ENCODE results near the gene ALCAM. TPM values are rescaled to one million over a fixed set of nuclear protein-coding genes. Genes with fewer than 3 reads are reported as not detected.

ALCAM gene
- polyA plus RNA-seq, 1 experiment: 275 TPM

DNA sequence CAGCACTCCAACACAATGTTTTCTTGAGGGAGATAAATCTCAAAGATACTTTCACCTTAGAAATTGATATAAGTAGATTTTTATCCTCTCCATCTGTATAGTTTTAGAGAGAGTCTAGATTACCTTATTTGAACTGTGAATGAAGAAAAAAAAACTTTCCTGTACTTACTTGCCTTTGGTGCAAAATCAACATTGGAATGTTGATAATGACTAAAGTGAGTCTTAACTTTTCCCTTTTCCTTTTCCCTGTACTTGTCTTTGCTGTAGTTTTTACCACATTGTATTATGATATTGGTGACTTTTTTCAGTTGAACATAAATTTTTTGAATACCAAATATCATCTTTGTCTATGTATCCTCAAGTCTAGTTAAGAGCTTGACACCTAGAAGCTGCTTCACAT lies 6.7 kb downstream of the ALCAM start:
- CTCF ChIA-PET: interaction anchor here (9.9 kb wide), 1 partner anchor 145 kb away, joined by 82 read pairs; no protein-coding TSS in a partner anchor
- no peak for DNase-seq (ENCODE audit: low read depth, low spot score)
- TF ChIP-seq, protein P1, sequence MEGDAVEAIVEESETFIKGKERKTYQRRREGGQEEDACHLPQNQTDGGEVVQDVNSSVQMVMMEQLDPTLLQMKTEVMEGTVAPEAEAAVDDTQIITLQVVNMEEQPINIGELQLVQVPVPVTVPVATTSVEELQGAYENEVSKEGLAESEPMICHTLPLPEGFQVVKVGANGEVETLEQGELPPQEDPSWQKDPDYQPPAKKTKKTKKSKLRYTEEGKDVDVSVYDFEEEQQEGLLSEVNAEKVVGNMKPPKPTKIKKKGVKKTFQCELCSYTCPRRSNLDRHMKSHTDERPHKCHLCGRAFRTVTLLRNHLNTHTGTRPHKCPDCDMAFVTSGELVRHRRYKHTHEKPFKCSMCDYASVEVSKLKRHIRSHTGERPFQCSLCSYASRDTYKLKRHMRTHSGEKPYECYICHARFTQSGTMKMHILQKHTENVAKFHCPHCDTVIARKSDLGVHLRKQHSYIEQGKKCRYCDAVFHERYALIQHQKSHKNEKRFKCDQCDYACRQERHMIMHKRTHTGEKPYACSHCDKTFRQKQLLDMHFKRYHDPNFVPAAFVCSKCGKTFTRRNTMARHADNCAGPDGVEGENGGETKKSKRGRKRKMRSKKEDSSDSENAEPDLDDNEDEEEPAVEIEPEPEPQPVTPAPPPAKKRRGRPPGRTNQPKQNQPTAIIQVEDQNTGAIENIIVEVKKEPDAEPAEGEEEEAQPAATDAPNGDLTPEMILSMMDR (IDR thresholded peaks at IDR 0.05; ENCODE audit: low read depth, low read length): no peak
- H3K9me3 ChIP-seq (ENCODE audit: control insufficient read depth, insufficient read depth, low read length): no peaks in the 10 kb centered on the region
- POLR2A ChIA-PET: no interaction called here
- no peak overlapping the region for H3K4me3 ChIP-seq (ENCODE audit: low read depth, low read length)
- H3K27ac ChIP-seq (ENCODE audit: low read depth, low read length): no peak overlapping the region
- no peaks in the 10 kb centered on the region for H3K27me3 ChIP-seq (ENCODE audit: control insufficient read depth, insufficient read depth, low read length)

DNA sequence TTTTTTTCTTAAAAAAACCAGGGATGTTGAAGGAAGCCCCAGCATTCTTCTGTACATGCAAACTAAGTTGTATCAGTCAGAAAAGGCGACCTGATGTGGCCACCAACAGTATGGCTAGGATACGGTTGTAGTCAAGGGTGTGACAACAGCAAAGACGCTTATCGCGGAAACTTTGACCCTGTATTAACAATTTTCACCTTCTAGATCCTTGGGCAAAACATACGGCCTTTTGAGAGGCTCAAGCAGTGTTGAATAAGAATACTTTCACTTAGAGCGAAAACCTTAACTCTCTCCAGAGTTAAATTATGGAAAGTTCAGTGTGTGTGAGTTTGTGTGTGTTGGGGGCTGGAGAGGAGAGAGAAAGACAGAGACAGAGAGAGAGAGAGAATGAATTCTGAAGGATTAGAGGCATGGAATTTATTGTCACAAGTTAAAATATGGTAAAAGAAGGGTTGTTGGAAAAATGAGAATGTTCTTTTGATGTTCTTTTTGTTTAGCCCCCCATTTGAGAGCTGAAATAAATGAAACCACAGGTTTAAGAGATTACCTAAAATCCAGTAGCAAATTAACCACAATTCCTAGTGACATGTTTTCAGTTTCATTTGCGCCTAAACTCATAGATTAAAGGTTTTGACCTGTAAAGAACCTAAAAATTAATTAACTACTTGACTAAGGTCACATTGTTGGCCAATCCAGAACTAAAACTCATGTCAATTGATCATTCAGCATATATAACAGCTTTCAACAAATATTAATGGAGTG lies 9.2 kb downstream of the ALCAM start:
- no peak for DNase-seq (ENCODE audit: low read depth, low spot score)
- H3K27ac ChIP-seq (ENCODE audit: low read depth, low read length): no peak overlapping the region
- TF ChIP-seq, protein P1 (IDR thresholded peaks at IDR 0.05; ENCODE audit: low read depth, low read length): no peak
- H3K4me3 ChIP-seq (ENCODE audit: low read depth, low read length): no peak overlapping the region
- ChIA-PET POLR2A (no interaction called here), CTCF (interaction anchor here (0.6 to 1.1 kb wide), 2 partner anchors 142 to 751 kb away, joined by 3 to 6 read pairs; no protein-coding TSS in a partner anchor)
- no peaks in the 10 kb centered on the region for H3K9me3 ChIP-seq (ENCODE audit: control insufficient read depth, insufficient read depth, low read length)
- no peaks in the 10 kb centered on the region for H3K27me3 ChIP-seq (ENCODE audit: control insufficient read depth, insufficient read depth, low read length)

DNA sequence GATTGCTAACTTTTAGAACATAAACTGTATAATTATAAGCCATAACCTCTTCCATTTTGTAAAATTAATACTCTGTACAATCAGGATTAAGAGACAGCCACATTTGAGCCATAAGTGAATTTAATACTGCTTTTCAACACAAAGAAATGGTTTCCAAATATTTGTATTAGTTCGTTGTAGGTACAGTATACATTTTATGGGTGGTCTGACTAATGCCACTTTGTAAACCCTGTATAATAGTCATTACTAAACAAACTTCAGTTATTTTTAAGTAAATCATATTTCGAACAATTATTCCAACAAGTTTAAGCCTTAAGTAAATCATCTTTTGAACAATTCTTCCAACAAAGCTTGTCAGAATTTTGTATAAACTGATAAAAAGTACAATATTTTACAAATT lies 11.0 kb downstream of the ALCAM start:
- Histone ChIP-seq H3K4me3 (ENCODE audit: low read depth, low read length) (no peak overlapping the region), H3K27ac (ENCODE audit: low read depth, low read length) (no peak overlapping the region), H3K9me3 (ENCODE audit: control insufficient read depth, insufficient read depth, low read length) (no peaks in the 10 kb centered on the region), H3K27me3 (ENCODE audit: control insufficient read depth, insufficient read depth, low read length) (no peaks in the 10 kb centered on the region)
- TF ChIP-seq, protein P1 (IDR thresholded peaks at IDR 0.05; ENCODE audit: low read depth, low read length): no peak
- CTCF ChIA-PET: no interaction called here
- DNase-seq (ENCODE audit: low read depth, low spot score): no peak
- POLR2A ChIA-PET: no interaction called here

DNA sequence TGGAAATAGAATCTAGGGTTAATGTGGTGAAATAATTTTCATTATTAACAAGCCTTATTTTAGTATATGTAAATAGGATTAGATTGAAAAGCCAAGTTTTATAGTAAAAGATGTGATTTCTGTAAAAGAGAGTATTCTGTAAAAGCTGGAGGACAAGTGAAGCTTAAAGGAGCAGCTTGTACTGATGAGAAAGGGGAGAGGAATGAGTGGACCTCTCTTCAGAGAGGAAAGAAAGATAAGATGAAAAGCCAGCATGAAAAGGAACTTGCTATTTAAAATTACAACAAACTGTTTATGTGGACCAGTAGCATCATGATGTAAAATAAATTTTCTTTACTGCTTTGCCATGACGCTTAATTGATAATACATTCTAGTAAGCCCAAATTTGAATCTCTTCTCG lies 18.5 kb downstream of the ALCAM start:
- ChIA-PET CTCF (no interaction called here), POLR2A (interaction anchor here (0.5 kb wide), 1 partner anchor 17 kb away, joined by 7 read pairs; no protein-coding TSS in a partner anchor)
- H3K9me3 ChIP-seq (ENCODE audit: control insufficient read depth, insufficient read depth, low read length): no peaks in the 10 kb centered on the region
- DNase-seq (ENCODE audit: low read depth, low spot score): no peak
- H3K27ac ChIP-seq (ENCODE audit: low read depth, low read length): no peak overlapping the region
- TF ChIP-seq, protein P1 (IDR thresholded peaks at IDR 0.05; ENCODE audit: low read depth, low read length): no peak
- H3K27me3 ChIP-seq (ENCODE audit: control insufficient read depth, insufficient read depth, low read length): no peaks in the 10 kb centered on the region
- H3K4me3 ChIP-seq (ENCODE audit: low read depth, low read length): no peak overlapping the region

DNA sequence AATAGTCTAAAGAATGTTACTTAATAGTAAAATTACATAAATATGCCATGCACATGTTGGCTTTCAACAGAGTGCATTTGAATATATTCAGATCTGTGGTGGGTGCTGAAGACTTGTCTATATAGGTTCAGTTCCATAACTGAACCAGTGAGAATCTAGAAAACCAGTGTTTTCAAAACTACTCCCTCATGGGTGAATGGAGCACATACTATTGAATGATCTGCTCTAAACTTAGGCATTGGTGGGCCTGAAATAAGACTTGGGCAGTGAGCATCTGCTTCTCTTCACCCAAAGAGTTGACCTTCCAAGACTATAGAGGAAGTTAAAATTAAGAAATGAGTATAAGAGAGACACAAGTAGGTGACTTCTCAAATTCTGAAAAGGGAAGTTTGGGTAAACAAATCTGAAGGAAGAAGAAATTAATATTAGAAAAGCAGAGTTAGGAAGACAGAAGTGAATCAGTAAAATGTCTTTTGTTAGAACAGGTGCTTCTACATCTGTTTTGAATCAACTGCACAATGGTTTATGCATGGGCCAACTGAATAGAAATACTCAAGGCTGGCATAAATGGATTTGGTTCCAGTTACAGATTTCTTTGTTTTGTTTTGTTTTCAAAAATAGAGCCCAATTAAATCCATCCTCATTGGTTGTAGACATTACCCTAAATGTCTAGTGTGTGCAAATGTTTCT lies 19.3 kb downstream of the ALCAM start:
- POLR2A ChIA-PET: no interaction called here

More for the DNA sequence above, 19.3 kb downstream of the ALCAM start:
- TF ChIP-seq, protein P1 (IDR thresholded peaks at IDR 0.05; ENCODE audit: low read depth, low read length): no peak
- no peaks in the 10 kb centered on the region for H3K9me3 ChIP-seq (ENCODE audit: control insufficient read depth, insufficient read depth, low read length)
- no peak for DNase-seq (ENCODE audit: low read depth, low spot score)
- CTCF ChIA-PET: no interaction called here
- H3K27me3 ChIP-seq (ENCODE audit: control insufficient read depth, insufficient read depth, low read length): no peaks in the 10 kb centered on the region
- no peak overlapping the region for H3K27ac ChIP-seq (ENCODE audit: low read depth, low read length)
- H3K4me3 ChIP-seq (ENCODE audit: low read depth, low read length): no peak overlapping the region
